Adrenal gland (tissue), 5 donors: ENCODE results near the gene KCNMA1.

ENCODE experiments used
- CTCF ChIP-seq, 6 experiments: fragments of 450-650 bp in 4 of 6; fragments of 200-600 bp in 2 of 6; sonication (generic) in 1 of 6; IDR thresholded peaks; 1 replicate in 5 of 6; 2 replicates in 1 of 6; pipeline versions ENCODE4 v1.5.1 to v1.8.0; 2016 to 2021; ENCODE audit warnings: antibody characterized with exemption in 6 of 6, mild to moderate bottlenecking in 2 of 6, moderate library complexity in 1 of 6
- POLR2A ChIP-seq, 2 donors: fragments of 450-650 bp; IDR thresholded peaks; one replicate each; pipeline ENCODE4 v1.6.1; 2017; ENCODE audit warnings: antibody characterized with exemption in 2 of 2, mild to moderate bottlenecking in 2 of 2, moderate library complexity in 1 of 2
- donor health status: DM: no; HTN: no; CAD: no.

GRCh38 chr10:77347052-77347451 is 290.6 kb downstream of the KCNMA1 start:
- no peak for TF ChIP-seq CTCF (IDR thresholded peaks at IDR 0.05)
- no peak for TF ChIP-seq POLR2A (IDR thresholded peaks at IDR 0.05)
